Parathyroid adenoma (tissue), 2 donors: Measurements from ENCODE around the gene CLSTN2.

ENCODE experiments used
- H2AFZ ChIP-seq: fragments of 300-600 bp; sonication (generic); one replicate; pipeline ENCODE4 v1.7.0; 2017; ENCODE audit warnings: antibody characterized with exemption, mild to moderate bottlenecking
- H3K27ac ChIP-seq: fragments of 300-600 bp; sonication (generic); one replicate; pipeline ENCODE4 v1.7.0; 2017
- H3K27me3 ChIP-seq: fragments of 300-600 bp; sonication (generic); one replicate; pipeline ENCODE4 v1.7.0; 2017; ENCODE audit warnings: low read length; ENCODE audit not compliant: control insufficient read depth, insufficient read depth
- H3K36me3 ChIP-seq: fragments of 300-600 bp; sonication (generic); one replicate; pipeline ENCODE4 v1.7.0; 2017; ENCODE audit warnings: low read length; ENCODE audit not compliant: control insufficient read depth, insufficient read depth
- H3K4me1 ChIP-seq: fragments of 300-600 bp; sonication (generic); one replicate; pipeline ENCODE4 v1.7.0; 2017; ENCODE audit warnings: control low read depth
- H3K4me2 ChIP-seq: fragments of 300-600 bp; sonication (generic); one replicate; pipeline ENCODE4 v1.7.0; 2017; ENCODE audit warnings: low read length
- H3K4me3 ChIP-seq: fragments of 300-600 bp; sonication (generic); one replicate; pipeline ENCODE4 v1.7.0; 2017; ENCODE audit warnings: low read depth, low read length
- H3K79me2 ChIP-seq: fragments of 300-600 bp; sonication (generic); one replicate; pipeline ENCODE4 v1.7.0; 2017; ENCODE audit warnings: control low read depth
- H3K9ac ChIP-seq: fragments of 300-600 bp; sonication (generic); one replicate; pipeline ENCODE4 v1.7.0; 2017; ENCODE audit warnings: mild to moderate bottlenecking
- H3K9me3 ChIP-seq: fragments of 300-600 bp; sonication (generic); one replicate; pipeline ENCODE4 v1.7.0; 2017; ENCODE audit warnings: low read length; ENCODE audit not compliant: control insufficient read depth
- CTCF ChIP-seq: fragments of 300-600 bp; sonication (generic); IDR thresholded peaks from one replicate; pipeline ENCODE4 v1.7.0; 2017; ENCODE audit warnings: antibody characterized with exemption, mild to moderate bottlenecking
- donor health status: primary hyperparathyroidism.

Gene CLSTN2

GRCh38 chr3:140432229-140432669 lies 497.3 kb downstream of the CLSTN2 start:
- H3K36me3 ChIP-seq, result no peaks in the 10 kb centered on the region
- no peaks in the 10 kb centered on the region for H3K27me3 ChIP-seq
- H2AFZ ChIP-seq, result no peak overlapping the region
- no peaks in the 10 kb centered on the region for H3K4me1 ChIP-seq
- no peak for TF ChIP-seq CTCF
- no peak overlapping the region for H3K4me2 ChIP-seq
- H3K9me3 ChIP-seq, result no peaks in the 10 kb centered on the region
- no peak overlapping the region for H3K9ac ChIP-seq
- H3K4me3 ChIP-seq, result no peak overlapping the region
- H3K27ac ChIP-seq, result no peak overlapping the region
- H3K79me2 ChIP-seq, result no peaks in the 10 kb centered on the region

- Histone ChIP-seq H3K4me2 (no peak overlapping the region), H3K9ac (no peak overlapping the region), H3K36me3 (no peaks in the 10 kb centered on the region), H3K9me3 (no peaks in the 10 kb centered on the region), H2AFZ (no peak overlapping the region), H3K27ac (no peak overlapping the region), H3K4me3 (no peak overlapping the region), H3K4me1 (no peaks in the 10 kb centered on the region), H3K27me3 (no peaks in the 10 kb centered on the region), H3K79me2 (no peaks in the 10 kb centered on the region)
- no peak for TF ChIP-seq CTCF
Measured at GRCh38 chr3:140433431-140433830, 498.4 kb downstream of the CLSTN2 start.

DNA sequence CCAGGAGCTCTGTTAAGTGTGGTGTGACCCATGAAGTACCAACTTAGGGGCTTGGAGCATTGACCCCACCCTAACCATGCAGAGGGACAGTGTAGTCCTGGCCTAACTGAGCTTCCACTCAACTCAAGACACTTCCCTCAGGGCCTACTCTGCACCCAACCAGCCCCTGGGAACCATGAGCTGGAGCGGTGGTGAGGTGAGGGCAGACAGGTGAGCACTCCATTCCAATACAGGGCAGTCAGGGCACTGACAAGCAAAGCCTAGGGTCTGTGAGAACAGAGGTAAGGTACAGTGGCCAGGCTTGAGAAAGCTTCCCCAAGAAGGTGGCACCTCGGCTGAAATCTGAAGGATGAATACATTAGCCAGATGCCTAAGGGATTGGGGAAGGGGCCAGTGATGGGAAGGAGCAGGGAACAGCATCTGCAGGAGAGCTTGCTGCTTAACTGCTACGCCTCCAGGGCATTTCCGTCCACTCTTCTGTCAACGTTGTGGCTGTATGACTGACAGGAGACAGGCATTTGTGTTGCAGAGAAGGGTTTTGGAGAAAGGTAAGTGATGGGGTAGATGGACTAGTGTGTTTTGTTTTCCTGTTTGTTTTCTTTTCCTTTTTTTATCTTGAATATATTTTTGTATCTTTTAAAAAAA lies 499.4 kb downstream of the CLSTN2 start:
- Histone ChIP-seq H3K4me1 (no peaks in the 10 kb centered on the region), H3K4me2 (no peak overlapping the region), H2AFZ (no peak overlapping the region), H3K79me2 (no peaks in the 10 kb centered on the region), H3K36me3 (no peaks in the 10 kb centered on the region), H3K9me3 (no peaks in the 10 kb centered on the region), H3K27me3 (no peaks in the 10 kb centered on the region), H3K27ac (no peak overlapping the region), H3K4me3 (no peak overlapping the region), H3K9ac (no peak overlapping the region)
- TF ChIP-seq CTCF, result no peak

DNA sequence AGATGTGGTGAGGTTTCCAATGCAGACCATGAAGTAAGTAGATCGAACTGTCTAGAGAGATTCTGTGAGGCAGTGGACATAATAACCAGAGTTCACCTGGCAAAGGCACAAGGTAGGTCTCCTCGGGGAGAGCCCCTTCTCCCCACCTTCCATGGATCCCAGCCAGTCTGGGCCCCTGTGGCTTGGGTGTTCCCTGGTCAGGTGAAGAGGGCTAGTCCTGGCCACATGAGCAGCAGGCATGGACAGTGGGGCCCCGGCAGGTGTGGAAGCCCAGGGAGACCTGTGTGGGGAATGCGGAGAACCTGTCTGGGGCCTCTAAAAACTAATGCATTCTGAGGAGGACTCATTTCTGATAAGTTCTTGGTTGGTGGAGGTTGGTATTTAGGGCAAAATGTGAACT lies 501.4 kb downstream of the CLSTN2 start:
- H3K27ac ChIP-seq, result no peak overlapping the region
- no peaks in the 10 kb centered on the region for H3K9me3 ChIP-seq
- H3K79me2 ChIP-seq, result no peaks in the 10 kb centered on the region
- no peaks in the 10 kb centered on the region for H3K4me1 ChIP-seq
- no peak overlapping the region for H3K9ac ChIP-seq
- H3K27me3 ChIP-seq, result no peaks in the 10 kb centered on the region
- H3K4me3 ChIP-seq, result no peak overlapping the region
- no peaks in the 10 kb centered on the region for H3K36me3 ChIP-seq
- H3K4me2 ChIP-seq, result no peak overlapping the region
- H2AFZ ChIP-seq, result no peak overlapping the region
- TF ChIP-seq CTCF, result no peak
